Activated CD8-positive, alpha-beta memory T cell treated with anti-CD3 and anti-CD28 coated beads, Interleukin-2, amount 10 ng/mL, durations not matched to agents 7 days and 5 days (primary cell): ENCODE results near the gene HADHB. TPM values are rescaled to one million over a fixed set of nuclear protein-coding genes. Genes with fewer than 3 reads are reported as not detected.
A peak's percentile ranks its signal among the peaks of the same experiment; 100 is the strongest.
"Not testable (repeated sequence)": the region's sequence is repeated elsewhere in the genome, so short reads cannot be mapped to it uniquely, and the experiment has no call there.

Source experiments
- ATAC-seq: fragments of 150-1000 bp; cut with Tn5 transposase; one replicate; pipeline ENCODE4 v1.10.0; 2021; ENCODE audit warnings: moderate library complexity
- CTCF ChIA-PET: fragments of 350-600 bp; sonication (Branson Sonifier 250); formaldehyde crosslinking; loops from one replicate; lab custom pipeline; 2021; ENCODE audit warnings: antibody characterized with exemption; lab: Charles Lee
- DNase-seq: peaks from one replicate; pipeline ENCODE4 v3.0.0-alpha.2; 2020
- H3K27ac Mint-ChIP-seq: one replicate; pipeline ENCODE4 v1.8.0; 2021; ENCODE audit warnings: mild to moderate bottlenecking, mixed read lengths
- H3K27me3 Mint-ChIP-seq: one replicate; pipeline ENCODE4 v1.8.0; 2021; ENCODE audit warnings: mixed read lengths
- H3K36me3 Mint-ChIP-seq: one replicate; pipeline ENCODE4 v1.8.0; 2021; ENCODE audit warnings: mild to moderate bottlenecking, mixed read lengths
- H3K4me1 Mint-ChIP-seq: one replicate; pipeline ENCODE4 v1.8.0; 2021; ENCODE audit warnings: mixed read lengths
- H3K4me3 Mint-ChIP-seq: one replicate; pipeline ENCODE4 v1.8.0; 2021; ENCODE audit warnings: mild to moderate bottlenecking, moderate library complexity, mixed read lengths
- H3K9me3 Mint-ChIP-seq: one replicate; pipeline ENCODE4 v1.8.0; 2022; ENCODE audit warnings: low read depth, mixed read lengths
- total RNA-seq, 2 experiments: library from RNA; stranded (reverse); gene quantifications; one replicate each; pipeline ENCODE4 v1.2.3, GENCODE V29; 2021

The HADHB gene
- total RNA-seq, 2 experiments from 2014 or later = 55.8 to 83.5 TPM

DNA sequence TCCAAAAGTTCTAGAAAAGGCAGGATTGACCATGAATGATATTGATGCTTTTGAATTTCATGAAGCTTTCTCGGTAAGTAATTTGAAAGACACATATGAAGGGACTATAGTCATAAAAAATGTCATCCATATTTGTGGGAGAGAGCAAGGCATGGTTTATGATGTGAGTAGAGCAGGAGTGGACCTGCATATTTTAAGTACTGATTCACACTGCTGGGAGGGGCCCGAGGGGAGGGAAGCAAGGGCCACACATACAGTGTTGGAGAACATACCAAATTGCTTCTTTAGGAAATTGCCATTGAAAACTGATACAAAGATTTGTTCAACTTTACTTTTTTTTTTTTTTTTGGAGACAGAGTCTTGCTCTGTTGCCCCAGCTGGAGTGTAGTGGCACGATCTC lies 39.4 kb downstream of the HADHB start:
- Mint-ChIP-seq H3K36me3 (peaks cover 38% of the 10 kb centered on the region), H3K9me3 (no peaks in the 10 kb centered on the region), H3K27ac (no peak overlapping the region), H3K27me3 (no peaks in the 10 kb centered on the region), H3K4me3 (no peak overlapping the region), H3K4me1 (no peaks in the 10 kb centered on the region)
- DNase-seq (no peak), ATAC-seq (no peak)
- CTCF ChIA-PET = interaction anchor here (0.5 kb wide), 1 partner anchor 519 kb away, joined by 3 read pairs; no protein-coding TSS in a partner anchor

DNA sequence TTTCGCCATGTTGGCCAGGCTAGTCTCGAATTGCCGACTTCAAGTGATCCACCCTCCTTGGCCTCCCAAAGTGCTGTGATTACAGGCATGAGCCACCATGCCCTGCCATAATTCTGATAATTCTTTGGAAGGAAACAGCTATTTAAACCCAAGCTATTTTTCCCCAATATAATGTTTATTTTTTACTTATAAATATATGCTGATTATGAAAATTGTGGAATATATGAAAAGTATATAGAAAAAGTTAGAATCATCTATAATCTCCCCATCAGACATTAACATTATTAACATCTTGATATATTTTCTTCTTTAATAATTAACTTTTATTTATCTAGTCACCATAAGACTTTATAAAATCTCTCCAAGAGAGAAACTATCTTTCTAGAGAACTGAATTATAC lies 41.2 kb downstream of the HADHB start:
- CTCF ChIA-PET = no interaction called here
- no peak for ATAC-seq
- H3K27me3 Mint-ChIP-seq = no peaks in the 10 kb centered on the region
- no peak overlapping the region for H3K4me3 Mint-ChIP-seq
- no peak overlapping the region for H3K27ac Mint-ChIP-seq
- H3K4me1 Mint-ChIP-seq = no peaks in the 10 kb centered on the region
- no peaks in the 10 kb centered on the region for H3K9me3 Mint-ChIP-seq
- no peak for DNase-seq
- H3K36me3 Mint-ChIP-seq = peaks cover 31% of the 10 kb centered on the region

DNA sequence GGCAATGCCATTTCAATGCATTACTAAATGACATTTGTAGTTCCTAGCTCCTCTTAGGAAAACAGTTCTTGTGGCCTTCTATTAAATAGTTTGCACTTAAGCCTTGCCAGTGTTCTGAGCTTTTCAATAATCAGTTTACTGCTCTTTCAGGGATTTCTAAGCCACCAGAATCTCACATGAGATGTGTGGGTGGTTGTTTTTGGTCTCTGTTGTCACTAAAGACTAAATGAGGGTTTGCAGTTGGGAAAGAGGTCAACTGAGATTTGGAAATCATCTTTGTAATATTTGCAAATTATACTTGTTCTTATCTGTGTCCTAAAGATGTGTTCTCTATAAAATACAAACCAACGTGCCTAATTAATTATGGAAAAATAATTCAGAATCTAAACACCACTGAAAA lies 45.3 kb downstream of the HADHB start:
- H3K9me3 Mint-ChIP-seq = no peaks in the 10 kb centered on the region
- ATAC-seq (no peak), DNase-seq (no peak)
- H3K27me3 Mint-ChIP-seq = peaks cover 2% of the 10 kb centered on the region
- no peak overlapping the region for H3K27ac Mint-ChIP-seq
- H3K36me3 Mint-ChIP-seq = peaks cover 11% of the 10 kb centered on the region
- CTCF ChIA-PET = interaction anchor here (1.2 kb wide), 1 partner anchor 9 kb away, joined by 3 read pairs; no protein-coding TSS in a partner anchor
- no peaks in the 10 kb centered on the region for H3K4me1 Mint-ChIP-seq
- H3K4me3 Mint-ChIP-seq = no peak overlapping the region

DNA sequence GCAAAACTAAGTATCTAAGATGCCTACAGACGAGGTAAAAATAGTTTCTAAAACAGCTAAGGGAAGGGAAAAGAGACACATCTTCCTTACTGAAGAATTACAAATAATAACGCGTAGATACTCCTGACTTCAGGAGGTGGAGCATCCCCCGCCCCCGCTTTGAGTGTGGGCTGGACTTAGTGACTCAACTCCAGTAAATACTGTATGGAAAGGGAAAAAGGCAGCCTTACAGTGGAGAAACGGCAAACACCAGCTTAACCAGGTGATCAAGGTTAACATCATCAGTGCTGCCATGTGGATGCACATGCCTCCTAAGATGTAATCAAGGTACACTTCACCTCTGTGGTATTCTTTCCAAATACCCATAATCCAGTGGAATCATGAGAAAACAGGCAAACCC lies 47.9 kb downstream of the HADHB start:
- CTCF ChIA-PET = no interaction called here
- DNase-seq = no peak
- peaks cover 2% of the 10 kb centered on the region for H3K36me3 Mint-ChIP-seq
- H3K27ac Mint-ChIP-seq = no peak overlapping the region
- H3K4me1 Mint-ChIP-seq = no peaks in the 10 kb centered on the region
- peaks cover 14% of the 10 kb centered on the region for H3K27me3 Mint-ChIP-seq
- no peak overlapping the region for H3K4me3 Mint-ChIP-seq
- no peak for ATAC-seq
- H3K9me3 Mint-ChIP-seq = no peaks in the 10 kb centered on the region

DNA sequence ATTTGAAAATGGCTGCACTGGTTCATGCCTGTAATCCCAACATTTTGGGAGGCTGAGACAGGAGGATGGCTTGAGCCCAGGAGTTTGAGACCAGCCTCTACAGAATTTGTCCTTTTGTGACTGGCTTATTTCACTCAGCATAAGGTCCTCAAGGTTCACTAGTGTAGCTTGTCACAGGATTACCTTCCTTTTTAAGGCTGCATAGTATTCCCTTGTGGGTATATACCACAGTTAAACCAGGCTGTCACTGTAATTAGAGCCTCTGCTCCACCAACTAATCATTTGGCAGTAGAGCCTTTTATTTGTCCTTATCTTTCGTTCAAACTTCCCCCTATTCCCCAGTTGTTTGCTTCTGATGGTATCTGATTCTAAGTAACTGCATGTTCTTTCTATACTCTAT lies 50.8 kb downstream of the HADHB start:
- CTCF ChIA-PET = no interaction called here
- H3K4me3 Mint-ChIP-seq = no peak overlapping the region
- no peak for DNase-seq
- no peak overlapping the region for H3K27ac Mint-ChIP-seq
- no peaks in the 10 kb centered on the region for H3K36me3 Mint-ChIP-seq
- H3K4me1 Mint-ChIP-seq = no peaks in the 10 kb centered on the region
- ATAC-seq = no peak
- peaks cover 14% of the 10 kb centered on the region for H3K27me3 Mint-ChIP-seq
- no peaks in the 10 kb centered on the region for H3K9me3 Mint-ChIP-seq

DNA sequence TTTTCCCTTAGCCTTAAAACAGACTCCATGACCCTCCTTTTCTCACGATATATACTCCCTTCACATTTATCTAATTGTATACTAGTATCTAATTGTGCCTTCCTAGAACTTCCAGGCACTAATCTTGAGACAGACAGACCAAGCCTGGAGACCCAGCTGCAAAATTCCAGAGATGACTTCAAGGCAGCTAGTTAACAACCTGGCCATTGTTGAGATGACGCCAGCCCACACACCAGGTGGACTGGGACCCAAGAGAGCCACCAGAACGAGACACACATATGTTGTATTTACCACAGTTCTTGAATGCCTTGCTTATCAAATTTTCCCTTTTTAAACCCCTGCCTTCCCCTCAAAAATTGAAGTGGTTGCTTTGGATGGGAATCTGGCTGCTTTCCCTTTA lies 52.3 kb downstream of the HADHB start:
- Mint-ChIP-seq H3K9me3 (no peaks in the 10 kb centered on the region), H3K27me3 (peaks cover 20% of the 10 kb centered on the region), H3K4me1 (no peaks in the 10 kb centered on the region), H3K27ac (no peak overlapping the region), H3K36me3 (no peaks in the 10 kb centered on the region), H3K4me3 (no peak overlapping the region)
- CTCF ChIA-PET = no interaction called here
- no peak for DNase-seq
- ATAC-seq = no peak

DNA sequence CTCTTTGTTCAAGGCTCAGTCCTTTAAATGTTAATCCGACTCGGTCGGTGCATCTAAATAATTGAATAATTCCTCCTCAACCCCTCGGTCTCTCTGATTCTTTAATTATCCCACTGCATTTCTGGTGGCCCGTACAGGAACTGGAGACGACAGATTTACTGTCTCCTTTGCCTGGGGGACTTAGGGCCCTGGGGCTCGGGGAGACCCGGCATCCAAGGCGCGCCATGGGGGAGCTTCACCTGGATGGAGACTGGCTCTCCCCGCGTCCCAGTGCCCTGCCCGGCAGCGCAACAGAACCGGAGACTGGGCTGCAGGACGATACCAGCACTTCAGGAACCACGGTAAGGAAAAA lies 53.5 kb downstream of the HADHB start:
- H3K36me3 Mint-ChIP-seq = no peaks in the 10 kb centered on the region
- no peak for DNase-seq
- peaks cover 20% of the 10 kb centered on the region for H3K27me3 Mint-ChIP-seq
- ATAC-seq = no peak
- CTCF ChIA-PET = interaction anchor here (1.0 to 1.1 kb wide), 2 partner anchors 9 to 280 kb away, joined by 3 read pairs; no protein-coding TSS in a partner anchor
- H3K9me3 Mint-ChIP-seq = no peaks in the 10 kb centered on the region
- H3K27ac Mint-ChIP-seq = no peak overlapping the region
- no peaks in the 10 kb centered on the region for H3K4me1 Mint-ChIP-seq
- no peak overlapping the region for H3K4me3 Mint-ChIP-seq

DNA sequence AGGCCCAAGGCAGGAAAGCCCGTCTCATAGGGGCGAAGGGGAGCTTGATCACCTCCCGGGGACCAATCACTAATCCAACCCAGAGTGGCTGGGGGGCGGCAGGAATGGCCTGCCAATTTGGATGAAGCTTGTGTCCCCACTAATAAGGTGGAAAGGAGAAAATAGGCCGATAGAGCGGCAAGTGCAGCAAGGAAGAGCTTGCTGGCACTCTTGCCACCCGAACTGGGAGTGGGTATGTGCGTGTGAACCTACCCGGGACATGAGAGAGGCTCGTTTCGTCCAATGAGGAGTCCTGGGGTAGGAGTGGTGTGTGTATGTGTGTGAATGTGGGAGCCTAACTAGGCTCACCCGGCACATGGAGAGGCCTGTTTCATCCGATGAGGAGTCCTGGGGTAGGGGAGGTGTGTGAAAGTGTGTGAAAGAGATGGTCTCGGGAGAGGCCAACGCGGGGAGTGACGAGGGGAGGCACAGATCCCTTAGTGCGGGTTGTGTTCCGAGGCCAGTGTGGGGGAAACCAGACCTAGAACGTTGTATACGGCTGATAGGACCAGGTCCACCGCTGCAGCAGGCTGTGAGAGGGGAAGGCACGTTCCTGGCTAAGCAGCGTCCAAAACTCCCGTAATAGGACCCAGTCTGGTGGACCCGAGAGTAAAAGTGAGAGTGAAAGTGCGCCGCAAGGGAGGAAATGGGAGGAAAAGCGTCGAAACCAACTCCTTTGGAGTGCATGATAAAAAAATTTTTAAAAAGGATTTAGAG lies 54.1 kb downstream of the HADHB start:
- CTCF ChIA-PET = interaction anchor here (1.0 to 1.1 kb wide), 2 partner anchors 10 to 279 kb away, joined by 3 read pairs; no protein-coding TSS in a partner anchor
- H3K27ac Mint-ChIP-seq = no peak overlapping the region
- DNase-seq (peak; percentile 47), ATAC-seq (peak; percentile 55)
- peaks cover 20% of the 10 kb centered on the region for H3K27me3 Mint-ChIP-seq
- no peaks in the 10 kb centered on the region for H3K9me3 Mint-ChIP-seq
- no peak overlapping the region for H3K4me3 Mint-ChIP-seq
- H3K36me3 Mint-ChIP-seq = no peaks in the 10 kb centered on the region
- no peaks in the 10 kb centered on the region for H3K4me1 Mint-ChIP-seq

DNA sequence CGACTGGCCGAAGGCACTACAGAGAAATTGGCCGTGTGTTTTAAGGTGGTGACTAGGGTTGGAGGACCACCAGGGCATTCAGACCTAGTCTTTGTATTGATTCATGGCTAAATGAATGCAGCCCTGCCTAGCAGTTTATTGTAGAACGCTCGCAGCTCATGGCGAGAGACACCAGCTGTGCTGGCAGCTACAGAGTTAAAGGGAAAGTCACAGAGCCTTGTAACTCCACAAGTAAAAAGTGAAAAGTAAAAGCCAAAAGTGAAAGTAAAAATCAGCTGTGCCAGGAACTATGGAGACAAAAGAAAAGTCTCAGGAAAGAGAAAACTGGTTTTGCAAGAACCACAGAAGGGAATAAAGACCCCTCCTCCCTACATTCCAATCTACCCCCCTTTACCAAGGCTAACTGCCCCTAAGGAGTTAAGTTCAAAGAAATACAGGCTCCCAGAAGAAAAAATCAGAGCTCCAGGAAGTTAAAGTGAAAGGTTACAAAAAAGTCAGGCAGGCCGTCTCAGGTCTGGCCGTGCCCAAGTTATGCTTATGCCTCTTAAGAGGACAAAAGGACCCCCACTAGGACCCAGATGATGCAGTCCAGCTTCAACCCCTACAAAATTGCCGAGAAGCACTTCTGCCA lies 54.8 kb downstream of the HADHB start:
- Mint-ChIP-seq H3K4me1 (no peaks in the 10 kb centered on the region), H3K27ac (no peak overlapping the region), H3K9me3 (no peaks in the 10 kb centered on the region), H3K27me3 (peaks cover 20% of the 10 kb centered on the region), H3K4me3 (no peak overlapping the region), H3K36me3 (no peaks in the 10 kb centered on the region)
- CTCF ChIA-PET = no interaction called here
- DNase-seq = no peak
- ATAC-seq = peak; percentile 32

DNA sequence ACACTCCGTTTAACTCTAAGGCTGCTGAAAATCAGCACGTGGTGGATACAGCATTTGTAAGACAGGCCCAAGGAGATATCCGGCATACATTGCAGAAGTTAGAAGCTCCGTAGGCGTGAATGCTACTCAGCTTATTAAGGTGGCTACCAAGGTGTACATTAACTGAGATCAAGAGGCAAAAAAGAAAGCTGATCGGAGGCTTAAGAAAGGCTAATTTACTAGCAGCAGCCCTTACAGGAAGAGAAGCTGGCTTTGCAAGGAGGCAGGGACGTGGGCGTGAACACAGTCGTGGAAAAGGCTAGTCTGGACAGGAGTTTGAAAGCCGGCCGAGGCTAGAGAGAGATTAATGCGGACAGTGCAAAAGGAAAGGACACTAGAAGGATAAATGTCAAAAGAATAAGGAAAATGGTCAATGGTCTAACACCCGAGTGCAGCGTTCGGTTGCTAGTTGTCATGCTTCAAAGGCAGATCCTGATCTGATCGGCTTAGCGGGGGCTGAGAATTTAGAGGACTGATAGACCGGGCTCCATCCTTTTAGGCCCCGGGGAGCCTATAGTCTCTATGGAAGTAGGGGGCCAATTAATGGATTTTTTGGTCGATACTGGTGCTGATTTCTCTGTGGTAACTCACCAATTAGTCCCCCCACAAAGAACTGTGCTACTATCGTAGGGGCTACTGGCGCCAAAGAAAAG lies 55.6 kb downstream of the HADHB start:
- ATAC-seq (no peak), DNase-seq (no peak)
- no peak overlapping the region for H3K4me3 Mint-ChIP-seq
- no peaks in the 10 kb centered on the region for H3K36me3 Mint-ChIP-seq
- CTCF ChIA-PET = no interaction called here
- H3K27me3 Mint-ChIP-seq = peaks cover 15% of the 10 kb centered on the region
- H3K4me1 Mint-ChIP-seq = no peaks in the 10 kb centered on the region
- H3K9me3 Mint-ChIP-seq = no peaks in the 10 kb centered on the region
- no peak overlapping the region for H3K27ac Mint-ChIP-seq

DNA sequence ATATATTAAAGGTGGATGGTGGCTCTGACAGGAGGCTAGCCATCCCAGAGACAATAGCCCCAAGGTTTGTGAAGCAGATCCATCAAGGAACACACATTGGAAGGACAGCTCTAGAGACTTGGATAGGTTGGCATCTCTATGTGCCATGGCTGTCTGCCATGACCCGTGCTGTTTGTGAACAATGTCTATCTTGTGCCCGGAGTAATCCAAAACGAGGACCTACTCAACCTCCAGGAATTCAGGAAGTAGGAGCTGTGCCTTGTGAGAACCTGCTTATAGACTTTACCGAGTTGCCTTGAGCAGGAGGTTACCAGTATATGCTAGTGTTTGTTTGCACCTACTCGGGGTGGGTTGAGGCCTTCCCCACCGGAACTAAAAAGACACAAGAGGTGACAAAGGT lies 58.1 kb downstream of the HADHB start:
- peaks cover 9% of the 10 kb centered on the region for H3K27me3 Mint-ChIP-seq
- no peaks in the 10 kb centered on the region for H3K9me3 Mint-ChIP-seq
- no peak overlapping the region for H3K4me3 Mint-ChIP-seq
- no peak overlapping the region for H3K27ac Mint-ChIP-seq
- no peak for DNase-seq
- CTCF ChIA-PET = no interaction called here
- H3K36me3 Mint-ChIP-seq = no peaks in the 10 kb centered on the region
- H3K4me1 Mint-ChIP-seq = no peaks in the 10 kb centered on the region
- ATAC-seq = no peak

DNA sequence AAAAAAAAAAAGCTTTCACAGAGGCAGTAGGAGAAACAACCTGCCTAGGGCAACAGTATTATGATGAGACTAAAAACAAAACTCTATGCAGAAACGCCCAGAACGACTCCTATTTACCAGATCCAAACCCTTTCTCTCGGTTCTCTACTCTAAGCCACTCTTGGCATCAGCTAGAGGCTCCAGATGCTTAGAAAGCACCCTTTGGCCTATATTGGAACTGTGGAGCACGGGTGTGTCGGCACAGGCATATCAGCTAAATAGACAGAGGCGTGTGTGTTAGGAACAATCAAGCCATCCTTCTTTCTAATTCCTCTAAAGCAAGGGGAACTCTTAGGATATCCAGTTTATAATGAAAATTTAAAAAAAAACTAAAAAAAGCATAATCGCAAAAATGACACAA lies 60.4 kb downstream of the HADHB start:
- H3K4me1 Mint-ChIP-seq, H3K27ac Mint-ChIP-seq, CTCF ChIA-PET, H3K36me3 Mint-ChIP-seq, DNase-seq, H3K9me3 Mint-ChIP-seq, ATAC-seq, H3K27me3 Mint-ChIP-seq, H3K4me3 Mint-ChIP-seq: not testable (repeated sequence)

DNA sequence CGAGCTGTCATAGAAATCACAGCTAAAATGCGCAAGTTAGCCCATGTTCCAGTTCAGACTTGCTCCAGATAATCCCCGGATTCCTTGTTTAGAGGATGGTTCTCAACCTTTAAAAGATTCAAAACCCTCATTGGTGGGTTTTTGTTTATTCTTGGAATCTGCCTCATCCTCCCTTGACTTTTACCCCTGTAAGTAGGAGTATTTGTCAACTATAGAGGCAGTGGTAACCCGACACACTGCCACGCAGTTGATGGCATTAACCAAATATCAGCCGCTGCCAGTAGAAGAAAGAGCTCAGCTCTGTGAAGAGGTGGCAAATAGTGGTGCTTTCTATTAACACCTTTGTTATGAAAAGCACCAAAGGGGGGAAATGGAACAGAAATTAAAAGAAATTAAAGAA lies 60.8 kb downstream of the HADHB start:
- no peak overlapping the region for H3K27ac Mint-ChIP-seq
- H3K27me3 Mint-ChIP-seq = peaks cover 9% of the 10 kb centered on the region
- no peaks in the 10 kb centered on the region for H3K9me3 Mint-ChIP-seq
- CTCF ChIA-PET = no interaction called here
- no peak overlapping the region for H3K4me3 Mint-ChIP-seq
- no peaks in the 10 kb centered on the region for H3K4me1 Mint-ChIP-seq
- DNase-seq = no peak
- ATAC-seq = no peak
- H3K36me3 Mint-ChIP-seq = no peaks in the 10 kb centered on the region
